OCI-LY3 (cell line): ENCODE data around the gene ARHGAP25.
A peak's percentile ranks its signal among the peaks of the same experiment; 100 is the strongest.

Source experiments
- H2AFZ ChIP-seq: fragments of 200-600, 300-600 bp; shearing (Covaris generic); 2 replicates; pipeline ENCODE4 v1.6.0; 2014; ENCODE audit warnings: antibody characterized with exemption, low read depth, low read length
- H3K27ac ChIP-seq: fragments of 200-600, 300-600 bp; sonication (generic); 2 replicates; pipeline ENCODE4 v1.5.1; 2014; ENCODE audit warnings: mild to moderate bottlenecking, low read length, moderate library complexity, mixed read lengths
- H3K27me3 ChIP-seq: fragments of 200-600, 300-600 bp; sonication (generic); 2 replicates; pipeline ENCODE4 v1.6.1; 2014; ENCODE audit warnings: low read depth, low read length, mixed read lengths
- H3K36me3 ChIP-seq: fragments of 200-600, 300-600 bp; sonication (generic); replicated peaks from 2 replicates; pipeline ENCODE3; 2014; ENCODE audit warnings: low read depth, low read length, mixed read lengths
- H3K4me1 ChIP-seq: fragments of 300-600, 200-600 bp; sonication (generic); 2 replicates; pipeline ENCODE4 v1.6.1; 2014; ENCODE audit warnings: low read length, mixed read lengths
- H3K4me2 ChIP-seq: fragments of 200-600, 300-600 bp; sonication (generic); 2 replicates; pipeline ENCODE4 v1.6.1; 2014; ENCODE audit warnings: low read length, mixed read lengths
- H3K4me3 ChIP-seq: fragments of 300-600, 200-600 bp; sonication (generic); 2 replicates; pipeline ENCODE4 v1.5.1; 2014; ENCODE audit warnings: antibody characterized with exemption, mild to moderate bottlenecking, low read length, moderate library complexity
- H3K79me2 ChIP-seq: fragments of 300-600, 200-600 bp; shearing (Covaris generic); 2 replicates; pipeline ENCODE4 v1.6.1; 2014; ENCODE audit warnings: mild to moderate bottlenecking, low read length, mixed read lengths
- H3K9ac ChIP-seq: fragments of 300-600, 200-600 bp; shearing (Covaris generic); 2 replicates; pipeline ENCODE4 v1.6.0; 2014; ENCODE audit warnings: mild to moderate bottlenecking, low read length, moderate library complexity
- H3K9me3 ChIP-seq: fragments of 200-600, 300-600 bp; shearing (Covaris generic); 2 replicates; pipeline ENCODE4 v1.6.1; 2014; ENCODE audit warnings: low read length, mixed read lengths; ENCODE audit not compliant: insufficient read depth
- H4K20me1 ChIP-seq: fragments of 200-600, 300-600 bp; sonication (generic); 2 replicates; pipeline ENCODE4 v1.6.1; 2016; ENCODE audit warnings: low read length, mixed read lengths; ENCODE audit not compliant: insufficient read depth
- EZH2phosphoT487 ChIP-seq: fragments of 200-600 bp; shearing (Covaris generic); IDR thresholded peaks from 2 replicates; pipeline ENCODE4 v1.6.1; 2018; ENCODE audit warnings: antibody characterized with exemption, mixed run types, low read depth
- TF ChIP-seq, protein P1 (sequence below): fragments of 200-600, 300-600 bp; sonication (generic); IDR thresholded peaks from 2 replicates; pipeline ENCODE4 v1.5.1; 2014; ENCODE audit warnings: antibody characterized with exemption, low read length, low read depth

ARHGAP25 gene

DNA sequence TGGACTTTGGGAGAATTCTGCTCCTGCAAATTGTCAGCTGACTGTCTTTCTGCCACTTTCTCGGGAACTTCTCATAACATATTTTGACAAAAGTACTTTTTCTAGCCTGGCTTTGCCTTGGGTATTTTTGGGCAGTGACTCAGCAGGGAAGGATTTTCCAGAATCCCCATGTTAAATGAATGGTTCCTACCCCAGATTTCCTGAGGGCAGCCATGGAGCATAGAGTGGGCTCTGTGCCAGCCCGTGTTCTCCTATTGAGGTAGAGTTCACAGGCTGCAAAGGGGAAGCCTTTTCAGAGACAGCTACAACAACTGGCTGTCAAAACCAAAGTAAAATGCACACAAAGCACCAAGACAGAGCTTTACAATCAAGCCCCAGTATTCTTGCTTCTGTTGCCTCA lies 76.8 kb downstream of the ARHGAP25 start:
- Histone ChIP-seq H3K9me3 (no peaks in the 10 kb centered on the region), H4K20me1 (peaks cover 96% of the 10 kb centered on the region), H3K4me2 (no peak overlapping the region), H3K9ac (no peak overlapping the region), H3K4me1 (no peaks in the 10 kb centered on the region), H3K4me3 (no peak overlapping the region), H3K27me3 (no peaks in the 10 kb centered on the region), H2AFZ (no peak overlapping the region), H3K79me2 (peaks cover 98% of the 10 kb centered on the region), H3K36me3 (peaks cover 95% of the 10 kb centered on the region), H3K27ac (peak overlapping the region; percentile 9; the same call in 1 of the 2 replicates)
- TF ChIP-seq EZH2phosphoT487 = no peak
- TF ChIP-seq, protein P1, sequence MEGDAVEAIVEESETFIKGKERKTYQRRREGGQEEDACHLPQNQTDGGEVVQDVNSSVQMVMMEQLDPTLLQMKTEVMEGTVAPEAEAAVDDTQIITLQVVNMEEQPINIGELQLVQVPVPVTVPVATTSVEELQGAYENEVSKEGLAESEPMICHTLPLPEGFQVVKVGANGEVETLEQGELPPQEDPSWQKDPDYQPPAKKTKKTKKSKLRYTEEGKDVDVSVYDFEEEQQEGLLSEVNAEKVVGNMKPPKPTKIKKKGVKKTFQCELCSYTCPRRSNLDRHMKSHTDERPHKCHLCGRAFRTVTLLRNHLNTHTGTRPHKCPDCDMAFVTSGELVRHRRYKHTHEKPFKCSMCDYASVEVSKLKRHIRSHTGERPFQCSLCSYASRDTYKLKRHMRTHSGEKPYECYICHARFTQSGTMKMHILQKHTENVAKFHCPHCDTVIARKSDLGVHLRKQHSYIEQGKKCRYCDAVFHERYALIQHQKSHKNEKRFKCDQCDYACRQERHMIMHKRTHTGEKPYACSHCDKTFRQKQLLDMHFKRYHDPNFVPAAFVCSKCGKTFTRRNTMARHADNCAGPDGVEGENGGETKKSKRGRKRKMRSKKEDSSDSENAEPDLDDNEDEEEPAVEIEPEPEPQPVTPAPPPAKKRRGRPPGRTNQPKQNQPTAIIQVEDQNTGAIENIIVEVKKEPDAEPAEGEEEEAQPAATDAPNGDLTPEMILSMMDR = no peak

DNA sequence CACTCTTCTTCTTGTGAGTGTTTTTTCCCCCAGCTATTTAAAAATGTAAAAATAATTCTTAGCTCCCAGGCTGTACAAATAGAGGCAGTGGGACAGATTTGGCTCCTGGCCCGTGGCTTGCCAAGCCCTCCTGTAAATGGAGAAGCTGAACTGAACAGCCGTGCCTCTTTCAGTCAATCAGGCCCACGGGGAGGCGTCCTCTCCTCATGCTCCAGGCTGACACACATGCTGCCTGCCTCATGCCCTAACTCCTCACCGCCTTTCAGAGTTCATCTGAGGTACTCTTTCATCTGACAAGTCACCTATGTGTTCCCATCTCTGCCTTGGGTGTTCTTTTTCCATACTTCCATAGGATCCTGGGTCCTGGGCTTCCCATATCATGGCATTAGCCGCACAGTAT lies 77.6 kb downstream of the ARHGAP25 start:
- Histone ChIP-seq H3K36me3 (peaks cover 95% of the 10 kb centered on the region), H3K9ac (no peak overlapping the region), H3K4me2 (no peak overlapping the region), H4K20me1 (peaks cover 93% of the 10 kb centered on the region), H3K9me3 (no peaks in the 10 kb centered on the region), H3K79me2 (peaks cover 97% of the 10 kb centered on the region), H3K27me3 (no peaks in the 10 kb centered on the region), H2AFZ (no peak overlapping the region), H3K4me1 (no peaks in the 10 kb centered on the region), H3K4me3 (no peak overlapping the region), H3K27ac (peak overlapping the region; percentile 12)
- TF ChIP-seq, protein P1 = no peak
- TF ChIP-seq EZH2phosphoT487 = no peak

DNA sequence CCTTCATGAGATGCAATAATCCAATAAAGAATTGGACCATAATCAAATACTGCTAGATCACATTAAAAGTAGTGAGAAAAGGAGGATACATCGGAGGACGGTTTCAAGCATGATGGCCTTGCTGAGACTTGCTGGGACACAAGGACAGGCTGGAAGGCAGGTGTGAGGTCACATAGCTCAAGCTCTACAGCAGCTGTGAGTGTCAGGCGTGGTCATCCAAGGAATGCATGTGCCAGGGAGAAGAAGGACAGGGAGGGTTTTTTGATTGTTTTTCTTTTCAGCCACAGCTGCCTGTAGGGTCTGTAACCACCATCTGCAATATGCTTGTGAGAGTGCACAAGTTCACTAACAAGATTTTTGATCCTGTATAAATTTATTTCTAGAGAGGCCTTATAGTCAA lies 79.0 kb downstream of the ARHGAP25 start:
- Histone ChIP-seq H3K4me3 (no peak overlapping the region), H3K27ac (no peak overlapping the region), H2AFZ (no peak overlapping the region), H3K9ac (no peak overlapping the region), H3K4me2 (no peak overlapping the region), H3K36me3 (peaks cover 93% of the 10 kb centered on the region), H4K20me1 (peaks cover 90% of the 10 kb centered on the region), H3K9me3 (no peaks in the 10 kb centered on the region), H3K79me2 (peaks cover 96% of the 10 kb centered on the region), H3K4me1 (no peaks in the 10 kb centered on the region), H3K27me3 (no peaks in the 10 kb centered on the region)
- TF ChIP-seq, protein P1 = no peak
- no peak for TF ChIP-seq EZH2phosphoT487

DNA sequence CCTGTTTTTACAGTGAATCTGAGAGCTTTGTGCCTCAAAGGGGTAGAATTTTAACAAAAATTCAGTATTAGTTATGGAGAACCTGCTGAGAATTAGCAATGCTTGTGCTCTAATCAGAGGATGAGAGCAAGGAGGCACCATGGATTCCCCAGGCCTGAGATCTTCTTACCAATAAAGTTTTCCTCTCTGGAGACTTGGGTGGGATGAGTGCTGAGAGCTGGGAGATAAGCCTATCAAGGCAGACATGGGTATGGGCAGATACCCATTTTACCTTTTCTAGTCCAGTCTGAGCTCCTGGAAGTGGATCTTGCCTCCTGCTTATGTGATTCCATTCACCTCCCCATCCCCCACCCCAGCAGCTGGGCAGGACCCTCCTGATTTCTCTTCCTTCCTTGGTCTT lies 82.7 kb downstream of the ARHGAP25 start:
- TF ChIP-seq, protein P1 = no peak
- no peak for TF ChIP-seq EZH2phosphoT487
- Histone ChIP-seq H3K9me3 (no peaks in the 10 kb centered on the region), H3K79me2 (peaks cover 93% of the 10 kb centered on the region), H3K36me3 (peaks cover 92% of the 10 kb centered on the region), H3K27ac (peak overlapping the region; percentile 24; the same call in 1 of the 2 replicates), H4K20me1 (peaks cover 84% of the 10 kb centered on the region), H3K9ac (no peak overlapping the region), H3K4me3 (no peak overlapping the region), H2AFZ (no peak overlapping the region), H3K27me3 (no peaks in the 10 kb centered on the region), H3K4me1 (peaks cover 4% of the 10 kb centered on the region), H3K4me2 (no peak overlapping the region)
